Astrocyte of the spinal cord (primary cell): ENCODE data around the gene IQCE.

ENCODE experiments used
- DNase-seq: peaks from one replicate; pipeline ENCODE4 v3.0.0; 2011; ENCODE audit warnings: low read depth, low spot score
- H3K4me3 ChIP-seq: 2 replicates; pipeline ENCODE4 v1.5.1; 2011; ENCODE audit warnings: low read depth, mild to moderate bottlenecking, low read length, moderate library complexity
- in situ Hi-C: cut with HindIII; loops from 2 replicates; pipeline ENCODE4 v1.10.0; 2017; ENCODE audit warnings: low sequenced_read_pairs
- TF ChIP-seq, protein P1 (sequence below): IDR thresholded peaks from 2 replicates; pipeline ENCODE4 v1.5.1; 2012; ENCODE audit warnings: low read depth, mild to moderate bottlenecking, low read length, inconsistent platforms

IQCE gene

GRCh38 chr7:2576742-2577491, 18.1 kb downstream of the IQCE start:
- in situ Hi-C loops: no loop called here
- no peak for DNase-seq
- TF ChIP-seq, protein P1, sequence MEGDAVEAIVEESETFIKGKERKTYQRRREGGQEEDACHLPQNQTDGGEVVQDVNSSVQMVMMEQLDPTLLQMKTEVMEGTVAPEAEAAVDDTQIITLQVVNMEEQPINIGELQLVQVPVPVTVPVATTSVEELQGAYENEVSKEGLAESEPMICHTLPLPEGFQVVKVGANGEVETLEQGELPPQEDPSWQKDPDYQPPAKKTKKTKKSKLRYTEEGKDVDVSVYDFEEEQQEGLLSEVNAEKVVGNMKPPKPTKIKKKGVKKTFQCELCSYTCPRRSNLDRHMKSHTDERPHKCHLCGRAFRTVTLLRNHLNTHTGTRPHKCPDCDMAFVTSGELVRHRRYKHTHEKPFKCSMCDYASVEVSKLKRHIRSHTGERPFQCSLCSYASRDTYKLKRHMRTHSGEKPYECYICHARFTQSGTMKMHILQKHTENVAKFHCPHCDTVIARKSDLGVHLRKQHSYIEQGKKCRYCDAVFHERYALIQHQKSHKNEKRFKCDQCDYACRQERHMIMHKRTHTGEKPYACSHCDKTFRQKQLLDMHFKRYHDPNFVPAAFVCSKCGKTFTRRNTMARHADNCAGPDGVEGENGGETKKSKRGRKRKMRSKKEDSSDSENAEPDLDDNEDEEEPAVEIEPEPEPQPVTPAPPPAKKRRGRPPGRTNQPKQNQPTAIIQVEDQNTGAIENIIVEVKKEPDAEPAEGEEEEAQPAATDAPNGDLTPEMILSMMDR: no peak
- no peak overlapping the region for H3K4me3 ChIP-seq

DNA sequence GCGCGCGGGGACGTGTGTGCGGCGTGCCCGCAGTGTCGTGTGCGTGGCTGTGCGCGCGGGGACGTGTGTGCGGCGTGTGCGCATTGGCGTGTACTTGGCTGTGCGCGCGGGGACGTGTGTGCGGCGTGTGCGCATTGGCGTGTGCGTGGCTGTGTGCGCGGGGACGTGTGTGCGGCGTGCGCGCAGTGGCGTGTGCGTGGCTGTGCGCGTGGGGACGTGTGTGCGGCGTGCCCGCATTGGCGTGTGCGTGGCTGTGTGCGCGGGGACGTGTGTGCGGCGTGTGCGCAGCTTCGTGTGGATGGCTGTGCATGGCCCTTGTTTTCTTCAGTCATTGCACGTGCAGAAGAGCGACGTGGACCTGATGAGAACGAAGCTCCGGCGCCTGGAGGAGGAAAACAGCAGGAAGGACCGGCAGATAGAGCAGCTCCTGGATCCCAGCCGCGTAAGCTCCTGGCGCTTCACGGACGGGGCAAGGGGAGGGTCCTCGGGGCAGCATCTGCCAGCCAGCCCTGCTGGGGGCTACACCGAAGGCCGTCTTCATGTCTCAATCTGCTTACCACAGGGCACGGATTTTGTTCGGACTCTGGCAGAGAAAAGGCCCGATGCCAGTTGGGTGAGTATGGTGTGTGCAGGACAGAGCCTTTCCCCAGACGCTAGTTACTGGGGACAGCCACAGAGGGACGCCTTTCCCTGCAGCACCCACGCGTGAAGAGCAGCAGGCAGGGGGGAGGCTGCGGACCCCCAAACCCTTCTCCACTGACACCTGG, 19.3 kb downstream of the IQCE start:
- in situ Hi-C loops: no loop called here
- H3K4me3 ChIP-seq: no peak overlapping the region
- TF ChIP-seq, protein P1: no peak
- DNase-seq: no peak

- DNase-seq: no peak
- no peak overlapping the region for H3K4me3 ChIP-seq
- TF ChIP-seq, protein P1: no peak
- in situ Hi-C loops: no loop called here
Measured at GRCh38 chr7:2580636-2581035, 21.9 kb downstream of the IQCE start.

- H3K4me3 ChIP-seq: no peak overlapping the region
- TF ChIP-seq, protein P1: no peak
- in situ Hi-C loops: no loop called here
- DNase-seq: no peak
Measured at GRCh38 chr7:2582006-2582735, 23.4 kb downstream of the IQCE start.

DNA sequence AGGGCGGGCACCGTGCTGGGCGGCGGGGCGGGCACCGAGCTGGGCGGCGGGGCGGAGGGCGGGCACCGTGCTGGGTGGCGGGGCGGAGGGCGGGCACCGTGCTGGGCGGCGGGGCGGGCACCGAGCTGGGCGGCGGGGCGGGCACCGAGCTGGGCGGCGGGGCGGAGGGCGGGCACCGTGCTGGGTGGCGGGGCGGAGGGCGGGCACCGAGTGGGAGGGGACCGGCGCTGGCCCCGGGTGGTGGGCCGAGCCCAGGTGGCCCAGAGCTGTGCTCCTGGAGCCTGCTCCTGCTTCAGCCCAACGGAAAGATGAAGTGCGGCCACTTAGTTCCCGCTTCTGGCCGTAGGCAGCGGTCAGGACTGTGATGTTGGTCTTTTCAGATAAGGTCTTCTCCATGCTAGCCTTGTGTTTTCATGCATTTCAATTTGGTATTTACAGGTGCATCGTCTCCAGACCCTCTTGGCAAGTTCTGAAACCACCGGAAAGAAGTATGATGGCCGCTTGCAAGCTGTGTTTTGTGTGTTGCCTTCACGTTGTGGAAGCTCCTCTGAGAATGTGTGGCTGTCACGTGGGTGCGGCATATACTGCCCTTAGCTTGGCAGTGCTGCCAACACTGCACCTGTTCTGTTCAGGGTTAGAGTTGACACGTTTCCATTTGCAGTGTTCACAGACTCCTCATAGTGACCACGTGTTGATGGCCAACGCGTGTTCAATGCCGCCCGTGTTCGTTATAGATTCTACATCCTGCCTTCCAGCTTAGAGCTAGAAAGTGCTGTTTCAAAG, 25.2 kb downstream of the IQCE start:
- in situ Hi-C loops: no loop called here
- no peak for DNase-seq

More for the DNA sequence above, 25.2 kb downstream of the IQCE start:
- TF ChIP-seq, protein P1: no peak
- H3K4me3 ChIP-seq: no peak overlapping the region
